HEK293T (cell line): ENCODE measurements around the gene FRZB.

Source experiments
- ARNT ChIP-seq: fragments of 450-650 bp; IDR thresholded peaks from 2 replicates; pipeline ENCODE4 v1.6.1; 2017; ENCODE audit warnings: mild to moderate bottlenecking
- BHLHE40 ChIP-seq: fragments of 450-650 bp; IDR thresholded peaks from 2 replicates; pipeline ENCODE4 v1.6.1; 2016; ENCODE audit warnings: mild to moderate bottlenecking, moderate library complexity, borderline replicate concordance
- CTBP1 ChIP-seq: fragments of 450-650 bp; IDR thresholded peaks from 2 replicates; pipeline ENCODE4 v1.6.1; 2016; ENCODE audit warnings: borderline replicate concordance
- ELF4 ChIP-seq: fragments of 450-650 bp; IDR thresholded peaks from 2 replicates; pipeline ENCODE4 v1.6.1; 2017; ENCODE audit warnings: antibody characterized with exemption
- FOXA1 ChIP-seq: fragments of 450-650 bp; IDR thresholded peaks from 2 replicates; pipeline ENCODE4 v1.6.1; 2016; ENCODE audit warnings: mild to moderate bottlenecking
- FOXK2 ChIP-seq: fragments of 450-650 bp; IDR thresholded peaks from 2 replicates; pipeline ENCODE4 v1.6.1; 2016; ENCODE audit warnings: mild to moderate bottlenecking
- HDGF ChIP-seq: fragments of 450-650 bp; IDR thresholded peaks from 2 replicates; pipeline ENCODE4 v1.6.1; 2017; ENCODE audit warnings: antibody characterized with exemption, borderline replicate concordance
- L3MBTL2 ChIP-seq: fragments of 450-650 bp; conservative IDR thresholded peaks from 2 replicates; pipeline ENCODE4 v1.6.1; 2016; ENCODE audit warnings: mild to moderate bottlenecking
- NFRKB ChIP-seq: fragments of 450-650 bp; IDR thresholded peaks from 2 replicates; pipeline ENCODE4 v1.6.1; 2016; ENCODE audit warnings: mild to moderate bottlenecking, moderate library complexity
- PKNOX1 ChIP-seq: fragments of 450-650 bp; IDR thresholded peaks from 2 replicates; pipeline ENCODE4 v1.6.1; 2016
- SP1 ChIP-seq: fragments of 450-650 bp; IDR thresholded peaks from 2 replicates; pipeline ENCODE4 v1.6.1; 2017
- SUZ12 ChIP-seq: fragments of 450-650 bp; IDR thresholded peaks from 2 replicates; pipeline ENCODE4 v1.6.1; 2016; ENCODE audit warnings: mild to moderate bottlenecking
- TARDBP ChIP-seq: fragments of 450-650 bp; IDR thresholded peaks from 2 replicates; pipeline ENCODE4 v1.6.1; 2016
- ZNF384 ChIP-seq: fragments of 450-650 bp; IDR thresholded peaks from 2 replicates; pipeline ENCODE4 v1.6.1; 2016

- TF ChIP-seq HDGF (no peak), FOXK2 (no peak), SP1 (no peak), NFRKB (no peak), CTBP1 (no peak), ZNF384 (no peak), SUZ12 (no peak), PKNOX1 (no peak), BHLHE40 (no peak), TARDBP (no peak), ARNT (no peak), L3MBTL2 (no peak), FOXA1 (no peak), ELF4 (no peak)
Measured at GRCh38 chr2:182816866-182817265, 49.6 kb downstream of the FRZB start.
